Right hindlimb (tissue), 1 donor: ENCODE measurements around the gene C5.

Experiments used
- DNase-seq: peaks from one replicate; pipeline ENCODE4 v3.0.0-alpha.2; 2018

Gene C5

DNA sequence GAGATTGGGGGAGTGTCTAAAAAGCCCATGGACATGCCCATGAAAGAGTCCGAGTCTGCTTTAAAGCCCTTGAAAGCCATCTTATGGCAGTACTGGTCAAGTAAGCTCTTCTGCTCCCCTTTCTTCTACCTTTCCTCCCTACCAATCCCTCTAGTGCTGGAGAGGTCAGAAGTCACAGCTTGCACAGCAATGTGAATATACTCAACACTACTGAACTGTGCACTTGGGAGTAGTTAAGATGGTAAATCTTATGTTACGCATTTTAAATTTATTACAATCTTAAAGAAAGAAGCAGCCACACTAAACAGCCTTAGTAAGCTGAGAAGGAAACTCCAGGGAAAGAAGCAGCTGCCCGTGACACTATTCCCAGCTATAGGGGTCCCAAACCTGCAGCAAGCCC, 111.2 kb downstream of the C5 start:
- no peak for DNase-seq

DNA sequence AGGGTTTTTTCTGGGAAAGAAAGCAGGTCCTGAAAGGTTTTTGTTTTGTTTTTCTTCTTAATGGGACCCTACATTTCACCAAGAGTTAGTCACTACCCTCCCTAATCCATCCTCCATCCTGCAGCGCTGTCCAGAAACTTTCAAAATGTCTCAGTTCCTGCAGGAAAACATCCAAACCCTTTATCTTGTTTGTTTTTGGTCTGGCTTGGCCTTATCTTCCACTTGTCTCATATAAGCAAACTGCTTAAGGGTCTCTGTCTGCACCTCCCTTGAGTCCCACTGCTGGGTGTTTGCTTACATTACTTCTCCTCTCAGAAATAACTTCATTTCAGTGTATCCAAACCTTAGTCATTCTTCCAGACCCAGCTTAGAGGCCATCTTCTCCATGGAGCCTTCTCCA, 112.5 kb downstream of the C5 start:
- DNase-seq, result no peak

DNA sequence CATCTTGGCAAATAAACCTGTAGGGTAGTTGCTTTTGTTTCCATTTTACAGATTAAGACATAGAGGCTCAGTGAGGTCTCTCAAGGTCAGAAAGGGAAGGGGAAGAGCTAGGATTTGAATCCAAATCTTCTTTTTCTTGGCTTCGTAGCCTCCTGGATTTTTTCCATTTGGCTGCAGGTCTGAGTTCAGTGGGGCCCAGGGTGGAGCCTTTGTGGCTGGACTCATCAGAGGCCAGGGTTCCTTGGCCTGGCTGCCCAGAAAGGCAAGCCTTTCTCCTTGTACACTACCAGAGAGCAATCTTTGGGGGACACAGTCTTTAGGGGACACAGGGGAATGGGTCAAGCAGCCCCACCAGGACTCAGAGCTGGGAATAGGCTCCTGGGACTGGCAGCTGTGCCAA, 112.9 kb downstream of the C5 start:
- DNase-seq, result no peak

GRCh38 chr9:120936764-120937122, 113.3 kb downstream of the C5 start:
- no peak for DNase-seq

GRCh38 chr9:120936011-120936763, 113.9 kb downstream of the C5 start:
- DNase-seq, result peak; percentile 94

GRCh38 chr9:120935383-120935857, 114.7 kb downstream of the C5 start:
- peak; percentile 94 for DNase-seq

GRCh38 chr9:120934281-120934680, 115.8 kb downstream of the C5 start:
- no peak for DNase-seq

DNA sequence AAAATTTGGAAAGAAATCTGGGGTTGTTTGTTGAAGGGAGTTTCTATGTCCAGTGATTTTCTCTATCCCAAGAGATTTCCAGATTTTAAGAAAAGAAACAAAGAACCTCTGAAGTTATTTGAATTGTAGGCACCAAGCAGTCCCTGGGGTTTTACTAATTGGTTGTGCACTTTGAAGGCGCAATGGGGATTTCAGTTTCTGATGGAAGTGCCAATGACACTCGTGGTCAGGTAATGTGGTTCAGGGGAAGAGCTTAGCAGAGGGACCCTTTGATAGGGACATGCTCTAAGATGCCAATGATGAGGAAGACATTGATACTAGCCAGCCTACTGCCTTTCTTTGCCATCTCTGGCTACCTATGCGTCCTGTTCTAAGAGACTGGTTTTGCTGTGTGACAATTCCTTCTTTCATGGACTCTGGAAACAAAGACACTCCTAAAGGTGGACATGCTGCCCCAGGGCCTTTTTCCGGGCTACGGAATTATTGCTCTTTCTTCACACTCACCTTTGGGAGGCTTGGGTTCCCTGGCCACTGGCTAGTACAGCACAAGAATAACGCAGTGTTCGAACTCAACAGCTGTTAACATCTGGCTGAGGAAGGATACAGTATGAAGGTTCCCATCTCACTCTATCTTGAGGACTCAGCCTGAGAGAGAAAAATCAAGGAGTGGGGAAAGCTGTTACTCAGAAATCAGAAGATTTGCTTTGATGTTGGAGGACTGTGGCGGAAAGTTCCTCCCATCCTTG, 116.6 kb downstream of the C5 start:
- no peak for DNase-seq

DNA sequence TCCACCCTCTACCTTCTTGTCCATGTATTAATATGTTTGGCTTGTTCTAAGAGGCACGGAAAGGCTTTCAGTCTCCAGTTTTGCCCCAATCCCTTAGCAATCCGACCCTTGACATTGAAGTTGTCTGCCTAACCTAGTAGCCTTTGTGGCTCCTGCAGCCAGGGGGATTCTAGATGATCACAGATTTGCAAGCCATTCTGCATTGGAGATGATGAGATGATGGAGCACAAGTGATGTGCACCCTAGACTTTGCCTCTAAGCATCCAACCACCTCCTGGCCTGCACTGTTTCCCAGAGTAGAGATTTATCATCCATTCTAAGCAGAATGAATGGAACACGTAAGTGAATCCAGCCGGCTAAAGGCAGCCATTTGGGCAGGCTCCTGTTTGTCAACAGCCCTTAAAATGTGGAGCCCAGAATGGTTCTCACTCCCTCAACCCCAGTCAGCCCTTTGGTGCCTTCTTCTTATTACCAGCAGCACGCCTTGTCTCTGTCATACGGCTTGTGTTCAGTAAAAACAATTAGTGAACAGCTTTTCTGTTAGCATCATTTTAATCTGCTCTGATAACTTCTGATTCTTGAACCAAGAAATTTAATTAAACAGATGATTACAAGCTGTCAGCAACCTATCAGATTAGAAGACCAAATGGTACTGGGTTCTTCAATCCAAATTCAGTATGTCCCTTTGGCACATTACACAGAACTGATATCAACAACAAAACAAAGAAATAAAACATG, 117.8 kb downstream of the C5 start:
- no peak for DNase-seq

DNA sequence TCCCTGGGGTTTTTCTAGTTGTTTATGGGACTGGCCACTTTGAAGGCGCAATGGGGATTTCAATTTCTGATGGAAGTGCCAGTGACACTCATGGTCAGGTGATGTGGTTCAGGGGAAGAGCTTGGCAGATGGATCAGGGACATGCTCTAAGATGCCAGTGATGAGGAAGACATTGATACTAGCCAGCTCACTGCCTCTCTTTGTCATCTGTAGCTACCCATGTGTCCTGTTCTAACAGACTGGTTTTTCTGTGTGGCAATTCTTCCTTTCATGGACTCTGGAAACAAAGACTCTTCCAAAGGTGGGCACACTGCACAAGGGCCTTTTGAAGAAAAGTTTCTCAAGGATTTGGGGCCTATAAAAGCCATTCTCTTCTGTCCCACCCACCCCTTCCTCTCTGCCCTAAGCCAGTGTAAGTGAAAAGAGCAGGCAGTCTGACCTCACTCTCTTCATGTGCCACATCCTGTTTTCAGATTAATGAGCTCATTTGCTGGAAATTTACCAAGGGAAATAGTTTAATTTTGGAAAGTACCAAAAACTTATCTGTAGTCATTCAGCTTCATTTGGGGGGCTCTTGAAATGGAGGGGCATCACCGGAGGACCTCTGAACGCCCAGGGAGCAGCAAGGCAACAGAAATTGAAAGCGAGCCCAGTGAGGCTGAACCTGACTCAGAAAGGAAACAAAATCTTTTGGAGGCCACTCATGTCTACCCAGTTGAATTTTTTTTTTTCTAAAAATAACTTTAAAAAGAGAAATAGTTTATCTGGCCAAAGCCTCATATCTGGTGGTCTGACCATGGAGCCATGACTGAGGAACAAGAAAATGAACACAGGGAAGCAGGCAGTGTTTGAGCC, 118.6 kb downstream of the C5 start:
- no peak for DNase-seq

GRCh38 chr9:120929229-120929791, 120.8 kb downstream of the C5 start:
- no peak for DNase-seq

DNA sequence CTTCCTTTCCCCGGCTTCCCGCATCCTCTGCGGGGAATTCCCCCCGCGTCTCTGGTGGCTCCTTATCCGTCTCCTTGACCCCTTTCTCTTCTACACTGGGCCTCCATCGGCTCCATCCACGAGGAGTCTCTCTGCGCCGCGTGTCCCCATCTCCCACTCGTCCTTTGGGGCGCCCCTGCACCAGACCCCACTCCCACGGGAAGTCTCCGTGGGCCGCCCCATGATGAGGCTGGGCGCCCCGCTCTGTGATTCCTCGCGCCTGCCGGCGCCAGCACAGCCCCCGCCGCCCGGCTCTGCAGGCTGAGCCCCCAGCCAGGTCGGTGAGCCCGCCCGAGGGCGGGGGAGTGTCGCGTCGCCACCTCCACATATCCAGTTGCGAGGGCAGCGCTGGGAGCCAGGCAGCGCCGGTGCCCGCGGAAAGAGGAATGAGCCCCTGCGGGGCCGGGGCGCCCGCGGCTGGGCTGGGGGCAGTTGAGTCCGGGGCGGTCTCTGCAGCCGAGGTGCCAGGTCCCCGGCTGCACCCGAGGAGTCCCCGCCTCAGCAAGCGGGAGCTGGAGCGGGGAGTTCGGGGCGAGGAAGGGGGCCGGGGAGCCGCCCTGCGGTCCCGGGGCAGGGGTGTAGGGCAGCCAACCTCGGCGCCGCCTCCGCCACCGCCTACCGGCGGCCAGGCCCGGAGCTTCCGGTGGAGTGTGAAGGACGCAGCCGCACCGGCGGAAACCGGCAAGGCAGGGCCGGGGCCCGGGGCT, 121.4 kb downstream of the C5 start:
- peak; percentile 84 for DNase-seq

DNA sequence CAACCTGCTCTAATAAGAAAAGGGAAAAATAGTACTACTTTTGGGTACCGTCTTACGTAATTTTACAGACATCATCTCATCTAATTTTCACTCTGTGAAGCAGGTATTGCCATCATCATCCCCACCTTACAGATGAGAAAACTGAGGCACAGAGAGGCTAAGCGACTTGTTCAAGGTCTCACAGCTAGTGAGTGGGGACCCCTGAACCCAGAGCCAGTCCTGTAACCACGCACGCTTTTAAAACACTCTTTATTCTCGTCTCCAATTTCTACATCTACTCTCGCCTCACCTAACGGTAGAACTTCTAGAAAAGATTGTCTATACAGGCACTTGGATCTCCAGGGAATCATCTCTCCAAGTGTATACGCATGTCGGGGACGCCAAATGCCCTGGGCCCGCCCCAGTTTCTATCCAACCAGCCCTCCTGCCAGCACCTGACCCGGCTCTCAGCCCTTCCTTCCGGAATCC, 122.0 kb downstream of the C5 start:
- no peak for DNase-seq

DNA sequence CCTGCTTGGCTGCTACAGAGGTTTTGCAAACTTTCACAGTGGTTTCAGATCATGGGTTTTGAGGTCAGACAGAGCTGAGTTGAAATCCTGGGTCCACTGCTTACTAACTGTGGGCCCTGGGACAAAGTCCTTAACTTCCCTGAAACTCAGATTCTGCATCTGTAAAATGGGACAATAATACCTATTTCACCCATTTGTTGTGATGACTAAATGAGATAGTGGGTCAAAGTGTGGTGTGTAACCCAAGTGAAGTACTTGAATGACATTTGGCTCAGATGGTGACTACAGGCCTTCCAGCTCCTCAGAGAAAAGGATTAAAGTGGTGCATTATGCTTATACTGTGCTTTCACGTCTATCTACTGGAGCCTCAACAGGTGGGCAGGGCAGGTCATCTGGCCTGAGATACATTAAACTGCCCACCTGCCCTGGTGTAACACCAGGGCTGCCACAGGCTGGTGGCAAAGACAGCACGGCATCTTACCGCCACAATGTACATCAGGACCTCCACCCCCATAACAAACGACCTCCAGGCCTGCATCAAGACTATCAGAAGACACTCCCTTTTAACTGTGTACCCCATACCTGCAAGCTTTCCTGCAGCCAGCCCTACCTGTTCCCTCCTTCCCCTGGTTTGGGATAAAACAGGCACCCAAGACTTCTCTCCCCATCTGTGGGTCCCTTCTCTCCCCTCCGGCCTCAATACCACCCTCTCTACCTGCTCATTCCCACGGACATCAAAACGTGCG, 122.6 kb downstream of the C5 start:
- DNase-seq, result no peak

DNA sequence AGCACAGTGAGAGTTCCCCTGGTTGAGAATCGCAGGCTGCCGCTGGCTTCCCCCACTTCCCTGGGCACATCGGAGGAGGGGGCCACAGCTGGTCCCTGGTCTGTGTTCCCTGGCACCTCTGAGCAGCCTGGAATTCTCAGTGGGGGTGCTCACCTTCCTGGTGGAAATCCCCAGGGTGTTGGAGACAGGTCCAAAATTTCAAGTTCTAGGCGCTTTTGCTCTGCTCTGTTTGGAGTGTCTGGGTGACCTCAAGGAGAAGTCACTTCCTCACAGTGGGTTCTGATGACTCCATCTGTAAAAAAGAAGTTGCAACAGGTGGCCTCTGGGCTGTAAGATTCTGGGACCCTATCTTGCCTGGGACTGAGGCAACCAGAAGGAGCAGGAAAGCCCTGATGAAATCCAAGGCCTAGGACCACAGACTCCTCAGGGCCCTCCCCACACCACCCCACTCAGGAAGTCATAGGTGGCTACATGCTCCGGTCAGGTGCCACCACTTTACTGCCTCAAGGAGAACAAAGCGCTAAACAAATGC, 123.6 kb downstream of the C5 start, which contains the start of gene TRAF1:
Gene TRAF1 (minus strand): TSS at position 400 of the 532 bp plus-strand sequence. CDS start 721 bp downstream, outside the sequence.
- peak; percentile 12 for DNase-seq

DNA sequence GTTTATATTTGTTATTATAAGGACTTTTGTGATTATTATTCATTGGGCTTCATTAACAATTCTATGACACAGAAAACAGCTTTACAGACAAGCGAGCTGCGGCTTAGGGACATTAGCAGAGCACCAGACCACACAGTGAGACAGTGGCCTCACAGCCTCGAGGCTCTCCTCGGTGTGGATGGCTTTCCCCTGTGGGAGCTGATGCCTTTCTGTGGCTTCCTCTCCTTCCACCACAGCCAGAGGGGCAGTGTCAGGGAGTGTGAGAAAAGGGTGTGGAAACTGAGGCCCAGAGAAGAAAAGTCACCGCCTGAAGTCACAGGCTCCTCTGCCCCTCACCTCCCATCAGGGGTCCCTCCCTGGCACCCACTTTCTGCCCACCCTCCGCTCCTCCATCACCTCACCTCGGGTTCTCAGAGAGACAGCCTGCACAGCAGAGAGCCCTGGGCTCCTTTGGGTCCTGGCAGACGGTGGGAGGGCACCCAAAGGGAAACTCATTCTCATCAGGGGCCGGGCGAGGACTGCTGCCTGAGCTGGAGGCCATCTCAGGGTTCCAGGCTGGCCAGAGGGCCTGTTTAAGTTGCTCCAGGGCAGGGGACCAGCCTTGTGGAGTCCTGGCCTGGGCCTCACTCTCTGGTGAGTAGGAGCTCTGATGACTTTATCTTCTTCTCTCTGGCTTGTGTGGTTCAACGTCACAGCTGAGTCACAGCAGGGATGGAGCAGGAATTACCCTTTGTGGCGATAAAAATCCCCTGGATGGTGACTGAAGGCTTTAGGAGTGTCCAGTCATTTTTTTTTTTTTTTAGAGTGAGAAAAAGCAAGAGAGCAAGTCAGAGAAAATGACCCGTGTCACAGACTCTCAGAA, 124.3 kb downstream of the C5 start:
- DNase-seq, result peak; percentile 12

DNA sequence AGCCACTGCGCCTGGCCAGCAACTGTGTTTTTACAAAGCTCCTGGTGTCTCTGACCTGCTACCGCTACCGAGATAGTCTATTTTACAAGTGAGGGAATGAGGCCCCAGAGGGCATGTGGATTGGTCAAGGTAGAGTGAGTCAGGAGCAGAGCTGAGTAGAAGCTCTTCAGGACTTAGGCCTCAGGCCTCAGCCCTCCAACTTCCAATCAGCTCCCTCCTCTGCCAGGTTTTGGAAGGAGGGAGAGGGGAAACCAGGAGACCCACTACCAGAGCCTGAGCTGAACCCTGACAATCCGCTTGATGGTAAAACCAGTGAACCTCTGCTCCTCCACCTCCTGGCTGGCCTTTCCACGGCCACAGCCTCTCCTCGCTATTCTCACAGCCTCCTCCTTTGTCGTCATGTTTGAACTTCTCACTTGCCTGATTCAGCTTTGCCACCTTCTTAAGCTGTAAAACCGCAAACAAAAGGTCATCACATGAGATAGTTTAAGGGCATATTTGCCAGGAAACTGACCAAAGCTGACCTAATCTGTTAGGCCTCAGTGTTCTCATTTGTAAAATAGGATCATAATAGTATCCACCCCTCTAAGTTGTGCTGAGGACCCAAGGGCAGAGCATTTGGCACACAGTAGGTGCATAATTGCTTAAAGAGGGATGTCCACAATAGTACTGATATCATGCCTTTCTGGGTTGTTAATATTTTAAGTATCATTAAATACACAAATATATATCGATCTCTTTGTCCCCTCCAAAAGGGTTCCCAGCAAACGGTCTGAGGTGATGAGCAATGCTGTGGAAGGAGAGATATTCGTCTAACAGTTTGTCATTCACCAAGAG, 125.2 kb downstream of the C5 start:
- peak; percentile 9 for DNase-seq

DNA sequence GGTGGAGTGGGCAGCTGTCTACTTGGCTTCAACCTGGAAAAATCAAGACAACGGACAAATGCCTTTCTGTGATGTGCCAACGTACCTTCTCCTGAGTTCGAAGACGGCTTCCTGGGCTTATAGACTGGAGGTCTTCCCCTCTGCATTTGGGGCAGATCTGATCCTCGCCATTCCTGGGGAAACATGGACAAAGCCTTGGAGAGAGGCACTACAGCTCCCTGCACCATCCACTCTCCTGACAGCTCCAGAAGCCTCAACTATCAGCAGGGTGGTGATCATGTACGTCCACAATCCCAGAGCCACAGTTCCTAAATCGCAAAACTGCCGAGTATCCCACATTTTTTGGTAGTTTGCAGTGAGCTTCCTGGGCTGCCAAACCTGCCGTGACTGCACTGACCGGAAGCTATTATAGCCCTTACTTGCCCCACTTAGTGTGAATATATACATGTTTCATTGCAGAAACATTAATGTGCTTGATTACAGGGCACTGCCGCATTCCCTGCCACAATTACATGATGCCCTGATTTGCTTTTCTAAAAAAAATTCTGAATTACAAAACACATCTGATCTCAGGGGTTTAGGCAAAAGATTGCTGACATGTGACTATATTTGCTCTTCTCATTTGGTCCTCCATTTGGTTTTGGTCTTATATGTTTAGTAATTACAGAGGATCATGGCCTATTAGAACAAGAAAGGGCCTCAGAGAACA, 126.3 kb downstream of the C5 start:
- DNase-seq, result no peak
